Smooth muscle cell (in vitro differentiated cells): ENCODE data around the gene LAMA2. TPM values are rescaled to one million over a fixed set of nuclear protein-coding genes. Genes with fewer than 3 reads are reported as not detected.
A peak's percentile ranks its signal among the peaks of the same experiment; 100 is the strongest.

Experiments
- DNase-seq: peaks from one replicate; lab custom pipeline; 2025; ENCODE audit not compliant: unreplicated experiment; lab: John Stamatoyannopoulos, UW
- H2AFZ ChIP-seq: fragments of 200-600 bp; sonication (generic); 2 replicates; pipeline ENCODE4 v1.6.0; 2016; ENCODE audit warnings: antibody characterized with exemption, low read depth, mild to moderate bottlenecking
- H3F3A ChIP-seq: fragments of 200-600 bp; sonication (generic); 2 replicates; pipeline ENCODE4 v1.6.0; 2017; ENCODE audit warnings: antibody characterized with exemption, low read depth
- H3K27ac ChIP-seq: fragments of 200-600 bp; sonication (generic); 2 replicates; pipeline ENCODE4 v1.5.1; 2016; ENCODE audit warnings: low read depth, mild to moderate bottlenecking
- H3K27me3 ChIP-seq: fragments of 200-600 bp; sonication (generic); 2 replicates; pipeline ENCODE4 v1.6.1; 2016; ENCODE audit warnings: low read depth, mild to moderate bottlenecking
- H3K36me3 ChIP-seq: fragments of 200-600 bp; sonication (generic); 2 replicates; pipeline ENCODE4 v1.5.1; 2016; ENCODE audit warnings: low read depth
- H3K4me1 ChIP-seq: fragments of 200-600 bp; sonication (generic); 2 replicates; pipeline ENCODE4 v1.5.1; 2016; ENCODE audit warnings: low read depth
- H3K4me2 ChIP-seq: fragments of 200-600 bp; sonication (generic); 2 replicates; pipeline ENCODE4 v1.6.0; 2016; ENCODE audit warnings: mild to moderate bottlenecking
- H3K4me3 ChIP-seq: fragments of 200-600 bp; sonication (generic); 2 replicates; pipeline ENCODE4 v1.5.1; 2016; ENCODE audit warnings: mild to moderate bottlenecking
- H3K79me2 ChIP-seq: fragments of 200-600 bp; sonication (generic); 2 replicates; pipeline ENCODE4 v1.6.0; 2016; ENCODE audit warnings: low read depth, mild to moderate bottlenecking
- H3K9ac ChIP-seq: fragments of 200-600 bp; sonication (generic); 2 replicates; pipeline ENCODE4 v1.6.0; 2016; ENCODE audit warnings: low read depth
- H3K9me3 ChIP-seq: fragments of 200-600 bp; sonication (generic); replicated peaks from 2 replicates; pipeline ENCODE4 v1.5.1; 2016; ENCODE audit warnings: low read depth
- H4K20me1 ChIP-seq: fragments of 200-600 bp; sonication (generic); 2 replicates; pipeline ENCODE4 v1.6.0; 2016; ENCODE audit warnings: low read depth
- WGBS: methylation state at CpG from one replicate; pipeline ENCODE4 v1.1.7; 2016; ENCODE audit warnings: low lambda C conversion rate; 5-methylcytosine and 5-hydroxymethylcytosine counted together
- polyA plus RNA-seq: library from polyadenylated mRNA; unstranded; fragments of >200 nt; fragmentation: Nextera tagmentation; extraction: Ambion mirVana; gene quantifications from 2 replicates; pipeline ENCODE4 v1.2.1, GENCODE V29; 2016
- total RNA-seq: library from RNA; depleted of rRNA; stranded (reverse); fragments of >200 nt; gene quantifications from 2 replicates; pipeline ENCODE4 v1.2.3, GENCODE V29; 2014
- TF ChIP-seq, protein P1 (sequence below): fragments of 200-600 bp; sonication (generic); IDR thresholded peaks from 2 replicates; pipeline ENCODE4 v1.5.1; 2017; ENCODE audit warnings: borderline replicate concordance, mild to moderate bottlenecking, antibody characterized with exemption; ENCODE audit not compliant: insufficient read depth, poor library complexity, severe bottlenecking

The LAMA2 gene
- total and polyA plus RNA-seq, 2 experiments from 2014 or later, result 21.7 to 92.9 TPM

DNA sequence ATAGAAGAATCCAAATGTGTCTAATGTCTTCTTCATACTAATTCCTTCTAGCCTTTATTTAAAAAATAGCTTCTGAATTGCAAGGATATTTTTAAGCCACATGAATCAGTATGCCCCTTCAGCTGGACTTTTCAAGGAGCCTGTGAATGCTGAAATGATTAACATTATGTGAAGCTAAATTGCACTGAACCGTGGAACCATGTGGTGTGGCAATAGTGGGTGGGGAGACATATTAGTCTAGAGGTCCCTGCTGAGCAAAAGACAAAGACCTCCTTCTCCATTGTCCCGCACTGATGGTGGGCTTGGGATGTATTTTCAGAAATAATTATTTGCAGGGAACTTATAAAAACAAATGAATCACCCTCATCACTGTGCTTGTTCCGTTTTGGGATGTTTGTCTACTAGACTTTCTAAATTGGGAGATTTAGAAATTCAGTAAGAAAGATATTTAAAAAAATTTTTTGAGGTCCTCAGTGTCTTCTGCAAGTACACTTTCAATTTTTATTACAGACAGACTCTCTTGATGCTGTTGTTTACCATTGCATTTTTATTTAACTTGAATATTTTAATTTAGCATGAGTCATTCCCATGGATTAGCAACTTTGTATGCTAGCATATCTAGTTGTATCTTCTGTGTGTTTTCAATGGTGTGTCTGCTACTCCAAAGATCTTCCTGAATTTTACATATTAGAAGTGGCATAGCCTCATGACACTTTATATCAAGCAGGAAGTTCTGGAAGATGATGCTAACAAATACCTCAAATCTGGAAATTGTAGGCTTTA is 238.1 kb downstream of the LAMA2 start:
- no peak for DNase-seq
- Histone ChIP-seq H3F3A (no peaks in the 10 kb centered on the region), H3K27me3 (no peaks in the 10 kb centered on the region), H2AFZ (no peak overlapping the region), H3K27ac (peak overlapping the region; percentile 66), H3K4me3 (no peak overlapping the region), H3K4me1 (peaks cover 5% of the 10 kb centered on the region), H3K9me3 (no peaks in the 10 kb centered on the region), H4K20me1 (no peaks in the 10 kb centered on the region), H3K36me3 (no peaks in the 10 kb centered on the region), H3K4me2 (peak overlapping the region; percentile 49), H3K79me2 (no peaks in the 10 kb centered on the region), H3K9ac (no peak overlapping the region)
- TF ChIP-seq, protein P1, sequence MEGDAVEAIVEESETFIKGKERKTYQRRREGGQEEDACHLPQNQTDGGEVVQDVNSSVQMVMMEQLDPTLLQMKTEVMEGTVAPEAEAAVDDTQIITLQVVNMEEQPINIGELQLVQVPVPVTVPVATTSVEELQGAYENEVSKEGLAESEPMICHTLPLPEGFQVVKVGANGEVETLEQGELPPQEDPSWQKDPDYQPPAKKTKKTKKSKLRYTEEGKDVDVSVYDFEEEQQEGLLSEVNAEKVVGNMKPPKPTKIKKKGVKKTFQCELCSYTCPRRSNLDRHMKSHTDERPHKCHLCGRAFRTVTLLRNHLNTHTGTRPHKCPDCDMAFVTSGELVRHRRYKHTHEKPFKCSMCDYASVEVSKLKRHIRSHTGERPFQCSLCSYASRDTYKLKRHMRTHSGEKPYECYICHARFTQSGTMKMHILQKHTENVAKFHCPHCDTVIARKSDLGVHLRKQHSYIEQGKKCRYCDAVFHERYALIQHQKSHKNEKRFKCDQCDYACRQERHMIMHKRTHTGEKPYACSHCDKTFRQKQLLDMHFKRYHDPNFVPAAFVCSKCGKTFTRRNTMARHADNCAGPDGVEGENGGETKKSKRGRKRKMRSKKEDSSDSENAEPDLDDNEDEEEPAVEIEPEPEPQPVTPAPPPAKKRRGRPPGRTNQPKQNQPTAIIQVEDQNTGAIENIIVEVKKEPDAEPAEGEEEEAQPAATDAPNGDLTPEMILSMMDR, result no peak
- 56% methylated on average over 3 of the region's 3 CpGs for WGBS

DNA sequence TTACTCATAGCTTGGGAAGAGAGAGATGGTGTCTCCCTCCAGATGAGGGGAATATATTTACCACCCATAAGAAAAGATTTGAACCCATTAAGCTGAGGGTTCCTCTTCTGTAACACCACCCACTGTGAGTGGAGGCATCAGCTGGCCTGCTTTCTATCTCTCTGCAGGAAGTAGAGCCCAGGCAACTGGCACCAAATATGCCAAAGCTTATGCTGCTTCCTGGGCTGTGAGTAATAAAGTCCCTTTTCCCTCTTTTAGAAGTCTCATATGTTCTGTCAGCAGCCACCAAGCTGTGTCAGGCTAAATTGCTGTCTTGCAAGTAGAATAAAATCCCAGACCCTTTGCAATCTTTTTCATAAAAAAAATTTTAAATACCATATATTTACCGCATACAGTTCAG is 241.4 kb downstream of the LAMA2 start:
- Histone ChIP-seq H3F3A (no peaks in the 10 kb centered on the region), H2AFZ (no peak overlapping the region), H3K9ac (no peak overlapping the region), H3K79me2 (no peaks in the 10 kb centered on the region), H3K4me1 (peaks cover 5% of the 10 kb centered on the region), H3K36me3 (no peaks in the 10 kb centered on the region), H3K4me3 (no peak overlapping the region), H3K27me3 (no peaks in the 10 kb centered on the region), H3K9me3 (no peaks in the 10 kb centered on the region), H3K4me2 (no peak overlapping the region), H4K20me1 (no peaks in the 10 kb centered on the region), H3K27ac (no peak overlapping the region)
- TF ChIP-seq, protein P1, result no peak
- no peak for DNase-seq
- 92% methylated on average over 1 of the region's 1 CpG for WGBS

DNA sequence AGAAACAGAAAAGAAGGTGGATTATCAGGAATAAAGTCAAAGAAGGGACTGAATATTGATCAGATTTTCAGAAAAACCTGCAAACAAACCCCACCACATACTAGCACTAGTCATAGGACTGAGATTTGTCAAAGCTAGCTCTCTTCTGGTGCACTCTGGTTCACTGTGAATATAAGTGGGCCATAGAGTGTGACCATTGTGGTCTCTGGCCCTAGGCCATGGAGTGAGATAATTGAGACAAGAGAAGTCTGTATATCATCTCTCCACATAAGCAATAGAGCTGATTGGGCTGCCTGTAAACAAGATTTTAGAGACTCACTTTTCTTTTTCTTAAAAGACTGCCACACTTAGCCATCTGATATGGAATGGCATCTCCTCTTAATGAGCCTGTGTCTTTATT is 247.2 kb downstream of the LAMA2 start:
- Histone ChIP-seq H3K79me2 (no peaks in the 10 kb centered on the region), H3F3A (no peaks in the 10 kb centered on the region), H4K20me1 (no peaks in the 10 kb centered on the region), H3K36me3 (no peaks in the 10 kb centered on the region), H3K9ac (no peak overlapping the region), H3K27me3 (no peaks in the 10 kb centered on the region), H3K4me3 (no peak overlapping the region), H2AFZ (no peak overlapping the region), H3K9me3 (no peaks in the 10 kb centered on the region), H3K27ac (no peak overlapping the region), H3K4me1 (no peaks in the 10 kb centered on the region), H3K4me2 (no peak overlapping the region)
- no peak for DNase-seq
- TF ChIP-seq, protein P1, result no peak

DNA sequence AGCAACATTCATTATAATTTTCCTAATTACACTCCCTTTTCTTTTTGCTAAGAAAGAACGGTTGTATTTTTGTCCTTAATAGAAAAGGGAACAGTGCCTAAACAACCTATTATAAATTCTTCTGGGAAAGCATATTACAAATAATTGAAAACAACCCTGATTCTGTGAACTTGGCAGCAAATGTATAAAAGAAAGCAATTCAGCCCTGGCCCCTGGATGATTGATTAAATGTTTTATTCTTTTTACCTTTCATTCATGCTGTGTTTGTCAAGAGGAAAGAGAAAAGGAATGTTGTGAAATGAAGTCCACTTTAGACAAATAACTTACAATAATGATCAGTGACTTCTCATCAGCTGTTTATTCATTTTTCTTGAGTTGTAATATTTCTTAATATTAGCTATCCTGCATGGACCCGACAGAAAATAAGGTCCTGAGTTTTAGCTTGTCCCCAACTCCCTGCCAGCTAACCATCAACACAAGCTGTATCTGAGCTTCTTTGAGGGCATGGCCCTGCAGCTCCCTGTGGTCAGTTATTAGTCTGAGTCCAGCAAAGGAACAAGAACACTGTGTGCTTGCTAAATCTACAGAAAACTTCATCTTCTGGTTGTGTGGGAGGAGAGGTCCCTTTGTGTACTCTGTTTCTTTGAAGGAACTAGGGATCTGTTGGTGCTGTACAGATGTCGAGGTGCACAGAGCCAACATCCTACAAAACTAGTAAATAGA is 248.2 kb downstream of the LAMA2 start:
- H3K27me3 ChIP-seq, result no peaks in the 10 kb centered on the region
- no peaks in the 10 kb centered on the region for H3K79me2 ChIP-seq
- no peaks in the 10 kb centered on the region for H4K20me1 ChIP-seq
- H3K4me3 ChIP-seq, result no peak overlapping the region
- no peaks in the 10 kb centered on the region for H3K4me1 ChIP-seq
- H3K4me2 ChIP-seq, result no peak overlapping the region
- H3K27ac ChIP-seq, result no peak overlapping the region
- 93% methylated on average over 3 of the region's 3 CpGs for WGBS
- no peak overlapping the region for H3K9ac ChIP-seq
- H3F3A ChIP-seq, result no peaks in the 10 kb centered on the region
- H3K36me3 ChIP-seq, result no peaks in the 10 kb centered on the region
- H3K9me3 ChIP-seq, result no peaks in the 10 kb centered on the region
- TF ChIP-seq, protein P1, result no peak
- no peak overlapping the region for H2AFZ ChIP-seq
- no peak for DNase-seq
